HEK293T (cell line): Measurements from ENCODE around the gene COL20A1.

Experiments used
- ELF4 ChIP-seq: fragments of 450-650 bp; IDR thresholded peaks from 2 replicates; pipeline ENCODE4 v1.6.1; 2017; ENCODE audit warnings: antibody characterized with exemption
- FOXK2 ChIP-seq: fragments of 450-650 bp; IDR thresholded peaks from 2 replicates; pipeline ENCODE4 v1.6.1; 2016; ENCODE audit warnings: mild to moderate bottlenecking
- FOXM1 ChIP-seq: fragments of 450-650 bp; IDR thresholded peaks from 2 replicates; pipeline ENCODE4 v1.6.1; 2017; ENCODE audit warnings: mild to moderate bottlenecking, borderline replicate concordance
- LEF1 ChIP-seq: fragments of 450-650 bp; IDR thresholded peaks from 2 replicates; pipeline ENCODE4 v1.6.1; 2017; ENCODE audit warnings: mild to moderate bottlenecking, borderline replicate concordance
- NFRKB ChIP-seq: fragments of 450-650 bp; IDR thresholded peaks from 2 replicates; pipeline ENCODE4 v1.6.1; 2016; ENCODE audit warnings: mild to moderate bottlenecking, moderate library complexity
- TARDBP ChIP-seq: fragments of 450-650 bp; IDR thresholded peaks from 2 replicates; pipeline ENCODE4 v1.6.1; 2016
- TF ChIP-seq, protein P1 (sequence below): fragments of 450-650 bp; IDR thresholded peaks from 2 replicates; pipeline ENCODE4 v1.6.1; 2016

DNA sequence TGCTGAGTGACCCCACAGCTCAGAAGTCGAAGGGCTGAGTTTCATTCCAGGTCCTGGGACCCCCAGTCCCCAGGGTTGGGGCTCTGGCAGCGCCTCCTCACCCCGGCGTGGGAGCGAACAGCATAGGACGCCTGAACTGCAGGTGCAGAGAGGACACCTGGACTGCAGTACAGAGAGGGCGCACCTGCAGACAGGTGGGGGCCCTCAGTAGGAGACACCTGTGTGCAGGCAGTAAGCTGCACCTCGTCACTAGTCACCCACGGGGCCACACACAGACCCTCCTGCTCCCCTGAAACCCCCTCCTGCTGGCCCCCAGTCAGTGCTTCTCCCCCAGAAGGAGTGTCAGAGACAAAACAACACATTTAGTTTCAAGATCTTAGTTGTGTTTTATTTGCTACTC is 30.1 kb upstream of the COL20A1 start:
- TF ChIP-seq FOXM1 = no peak
- no peak for TF ChIP-seq FOXK2
- TF ChIP-seq ELF4 = no peak
- TF ChIP-seq, protein P1, sequence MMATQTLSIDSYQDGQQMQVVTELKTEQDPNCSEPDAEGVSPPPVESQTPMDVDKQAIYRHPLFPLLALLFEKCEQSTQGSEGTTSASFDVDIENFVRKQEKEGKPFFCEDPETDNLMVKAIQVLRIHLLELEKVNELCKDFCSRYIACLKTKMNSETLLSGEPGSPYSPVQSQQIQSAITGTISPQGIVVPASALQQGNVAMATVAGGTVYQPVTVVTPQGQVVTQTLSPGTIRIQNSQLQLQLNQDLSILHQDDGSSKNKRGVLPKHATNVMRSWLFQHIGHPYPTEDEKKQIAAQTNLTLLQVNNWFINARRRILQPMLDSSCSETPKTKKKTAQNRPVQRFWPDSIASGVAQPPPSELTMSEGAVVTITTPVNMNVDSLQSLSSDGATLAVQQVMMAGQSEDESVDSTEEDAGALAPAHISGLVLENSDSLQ = no peak
- TF ChIP-seq LEF1 = no peak
- TF ChIP-seq TARDBP = no peak
- TF ChIP-seq NFRKB = no peak
